Fibroblast of skin of abdomen (primary cell): Measurements from ENCODE around the gene SERPINB6.
"Not testable (repeated sequence)": the region's sequence is repeated elsewhere in the genome, so short reads cannot be mapped to it uniquely, and the experiment has no call there.

Source experiments
- DNase-seq: peaks from one replicate; pipeline ENCODE4 v3.0.0-alpha.2; 2013

Gene SERPINB6

GRCh38 chr6:2999618-3000557 lies 28.5 kb upstream of the SERPINB6 start, which contains the start of gene NQO2:
TSS of gene NQO2 (plus strand) at chr6:2999894. CDS start at chr6:3006553, 6,659 bp downstream.
- peak; percentile 81 for DNase-seq

GRCh38 chr6:2998998-2999617 lies 27.7 kb upstream of the SERPINB6 start:
- DNase-seq = peak; percentile 69

DNA sequence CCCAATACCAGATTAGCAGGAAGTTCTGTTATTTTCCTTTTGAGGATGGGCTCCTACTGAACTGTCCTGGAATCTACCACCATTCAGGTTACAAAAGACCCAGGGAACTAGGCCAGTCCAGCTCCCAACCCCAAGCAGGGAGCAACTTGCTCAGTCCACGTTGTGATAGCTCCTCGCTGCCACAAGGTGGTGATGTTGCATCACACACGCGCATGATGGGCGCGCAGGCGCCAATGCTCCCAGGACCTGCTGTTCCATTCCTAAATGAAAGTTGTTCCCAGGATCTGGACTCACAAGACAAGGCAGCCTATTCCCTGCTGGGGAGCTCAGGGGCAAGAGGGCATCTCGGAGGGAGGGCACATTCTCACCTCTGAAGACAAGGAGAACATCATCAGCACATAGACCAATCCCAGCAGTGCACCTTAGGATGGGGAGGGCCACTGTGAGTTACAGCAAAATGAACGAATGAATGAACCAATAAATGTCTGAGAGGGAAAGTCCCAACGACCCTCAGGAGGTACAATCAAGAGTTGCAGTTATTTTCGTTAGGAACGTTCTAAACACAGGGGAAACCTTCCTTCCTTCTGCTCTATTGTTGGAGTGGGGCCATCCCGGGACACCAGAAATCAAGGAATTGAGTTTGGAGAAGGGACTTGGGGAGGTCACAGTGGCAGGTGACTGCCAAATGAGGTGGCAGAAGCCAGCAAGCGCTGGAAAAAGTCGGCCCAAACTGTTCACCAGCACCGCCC lies 27.1 kb upstream of the SERPINB6 start:
- not testable (repeated sequence) for DNase-seq

GRCh38 chr6:2993755-2994317 lies 22.5 kb upstream of the SERPINB6 start:
- no peak for DNase-seq

DNA sequence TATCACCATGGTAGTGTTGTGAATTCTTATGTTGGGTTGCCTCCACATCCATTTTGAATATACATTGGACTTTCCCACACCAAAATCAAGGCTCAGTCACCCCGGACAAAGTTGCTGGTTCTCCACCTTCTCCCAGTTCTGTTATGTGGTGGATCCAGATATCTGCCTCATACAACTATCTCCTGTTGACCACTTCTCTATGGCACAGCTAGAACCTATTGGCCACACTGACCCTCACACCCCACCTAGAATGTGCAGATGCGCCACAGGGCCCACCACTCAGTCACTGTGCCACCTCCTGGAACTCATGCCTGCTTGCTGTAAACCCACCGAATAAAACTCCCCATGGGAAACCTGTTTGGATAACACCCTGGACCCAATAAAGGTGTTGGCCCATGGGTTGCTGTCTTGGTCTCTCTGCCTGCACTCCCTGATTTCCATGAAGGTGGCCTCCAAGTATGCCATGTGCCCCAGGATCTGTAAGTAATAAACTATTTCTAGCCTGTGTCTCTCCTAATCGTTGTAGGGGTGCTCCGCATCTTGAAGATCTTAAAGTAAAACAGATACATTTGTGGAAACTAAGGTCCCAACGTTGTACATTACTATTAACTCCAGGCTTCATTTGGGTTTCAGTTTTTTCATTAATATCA lies 21.1 kb upstream of the SERPINB6 start:
- no peak for DNase-seq

DNA sequence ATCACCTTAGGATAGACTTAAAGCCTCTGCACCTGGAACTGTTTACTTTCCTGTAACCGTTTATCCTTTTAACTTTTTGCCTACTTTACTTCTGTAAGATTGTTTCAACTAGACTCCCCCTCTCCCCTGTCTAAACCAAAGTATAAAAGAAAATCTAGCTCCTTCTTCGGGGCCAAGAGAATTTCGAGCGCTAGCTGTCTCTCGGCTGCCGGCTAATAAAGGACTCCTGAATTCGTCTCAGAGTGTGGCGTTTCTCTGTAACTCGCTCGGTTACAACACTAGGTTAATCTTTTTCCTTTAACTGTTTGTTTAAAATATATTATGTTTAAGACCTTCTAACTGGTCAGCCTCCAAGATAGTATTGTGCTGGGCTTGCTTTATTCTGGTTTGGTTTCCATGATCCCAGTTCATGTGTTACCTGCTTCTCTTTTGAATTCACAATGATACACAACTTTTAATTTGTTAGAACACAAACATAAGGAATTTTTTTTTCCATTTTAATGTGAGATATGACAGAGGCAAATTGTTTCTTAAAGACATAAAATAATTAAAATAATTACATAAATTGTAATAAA lies 19.7 kb upstream of the SERPINB6 start:
- no peak for DNase-seq

- no peak for DNase-seq
These were observed 19.0 kb upstream of the SERPINB6 start for GRCh38 chr6:2990248-2990931.

GRCh38 chr6:2989332-2990247 lies 18.2 kb upstream of the SERPINB6 start:
- peak; percentile 96 for DNase-seq

DNA sequence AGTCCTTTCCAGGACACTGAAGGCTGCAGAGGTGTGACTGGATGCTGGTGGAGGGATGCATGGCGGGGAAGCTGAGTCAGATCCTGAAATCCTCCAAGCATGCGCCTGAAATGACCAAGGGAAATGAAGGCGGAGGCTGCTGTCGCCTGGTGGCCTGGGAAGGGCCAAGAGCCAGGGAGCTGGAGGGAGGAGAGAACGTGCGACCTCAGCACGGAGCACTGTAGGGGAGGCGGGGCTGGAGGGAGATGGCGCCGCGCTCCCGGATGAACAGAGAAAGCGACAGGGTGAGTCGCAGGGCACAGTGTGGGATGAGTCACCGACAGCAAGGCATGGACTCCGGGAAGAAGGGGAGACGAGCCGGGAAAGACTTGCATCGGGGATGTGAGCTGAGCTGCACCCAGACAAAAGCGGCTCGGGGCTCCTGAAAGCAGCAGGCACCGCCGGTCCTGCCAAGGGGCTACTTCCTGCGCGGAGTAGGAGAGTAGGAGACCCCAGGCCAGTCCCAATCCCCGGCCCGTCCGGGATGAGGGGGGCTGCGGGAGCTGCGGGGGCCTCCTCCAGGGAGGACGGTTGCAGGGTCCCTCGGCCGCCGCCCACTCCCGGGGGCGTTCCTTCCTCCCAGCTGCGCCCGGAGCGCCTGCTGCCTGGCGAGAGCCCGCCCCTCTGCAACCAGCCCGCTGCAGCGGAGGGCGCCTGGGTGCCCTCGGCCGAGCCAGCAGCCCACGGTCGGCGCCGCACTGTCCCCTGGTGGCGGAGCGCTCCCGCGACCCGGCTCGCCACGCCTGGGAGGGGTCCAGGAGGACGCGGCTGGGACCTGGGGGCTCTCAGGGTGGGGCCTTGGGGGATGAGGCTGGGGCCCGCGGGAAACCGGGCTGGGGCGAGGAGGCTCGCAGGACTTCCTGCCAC lies 17.3 kb upstream of the SERPINB6 start:
- DNase-seq = peak; percentile 96

DNA sequence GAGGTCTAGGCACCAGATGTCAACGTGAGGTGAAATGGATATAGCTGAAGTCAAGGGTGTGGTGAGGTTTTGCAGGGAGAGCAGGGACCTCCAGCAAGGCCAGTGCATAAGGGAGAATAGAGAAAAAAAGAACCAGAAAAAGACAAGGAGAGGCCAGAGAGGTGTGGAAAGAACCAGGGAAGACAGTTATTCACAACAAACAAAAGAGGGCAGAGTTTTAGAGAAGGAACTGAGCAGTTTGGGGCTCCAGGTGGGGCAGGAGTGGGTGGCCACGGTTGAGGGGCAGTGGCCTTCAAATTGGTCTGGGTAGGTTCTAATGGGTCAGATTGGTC lies 16.7 kb upstream of the SERPINB6 start:
- no peak for DNase-seq

- DNase-seq = peak; percentile 97
These were observed 15.4 kb upstream of the SERPINB6 start for GRCh38 chr6:2986722-2987221.

GRCh38 chr6:2984738-2985406 lies 13.5 kb upstream of the SERPINB6 start:
- no peak for DNase-seq

DNA sequence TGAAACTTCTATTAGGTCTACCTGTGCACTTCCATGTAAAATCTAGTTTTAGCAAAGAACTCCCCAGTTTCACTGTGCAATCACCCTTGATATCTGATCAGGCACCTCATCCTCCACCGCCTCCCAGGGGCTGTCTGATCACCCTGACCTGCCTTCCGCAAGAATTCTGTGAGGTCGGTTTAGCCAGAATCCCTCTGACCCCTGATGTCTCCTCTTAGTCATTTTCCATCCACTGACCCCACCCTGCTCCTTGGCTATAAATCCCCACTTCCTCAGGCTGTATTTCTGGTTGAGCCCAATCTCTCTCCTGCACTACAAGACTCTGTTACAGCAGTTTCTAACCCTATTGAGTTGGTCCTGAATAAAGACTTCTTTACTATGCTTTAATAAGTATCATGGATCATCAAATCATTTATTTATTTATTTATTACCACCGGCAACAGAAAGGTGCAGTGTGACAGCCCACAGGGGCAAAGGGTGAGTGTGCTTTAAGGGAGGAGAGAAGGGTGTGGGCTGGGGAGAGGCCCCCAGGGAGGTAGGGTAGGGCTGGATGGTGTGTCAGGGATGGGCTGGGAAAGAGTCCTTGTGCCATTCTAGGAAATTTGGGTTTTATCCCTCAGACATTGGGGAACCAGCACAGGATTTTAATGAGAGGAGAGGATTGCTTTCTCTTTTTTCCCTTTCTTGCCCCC lies 11.2 kb upstream of the SERPINB6 start:
- DNase-seq = no peak

DNA sequence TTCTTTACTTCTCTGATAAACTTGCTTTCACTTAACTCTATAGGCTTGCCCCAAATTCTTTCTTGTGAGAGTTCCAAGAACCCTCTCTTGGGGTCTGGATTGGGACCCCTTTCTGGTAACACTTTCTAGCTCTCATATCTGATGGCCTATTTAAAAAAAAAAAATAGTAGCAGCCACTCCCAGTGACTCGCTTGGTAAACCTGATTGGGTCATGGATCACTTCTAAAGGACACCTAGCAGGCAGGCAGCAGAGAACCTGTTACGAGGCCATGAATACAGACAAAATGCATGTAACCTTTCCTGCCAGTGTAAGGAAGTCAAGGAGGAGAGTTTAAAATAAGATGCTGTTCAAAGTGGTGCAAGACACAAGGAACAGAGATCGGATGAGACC lies 9.1 kb upstream of the SERPINB6 start:
- DNase-seq = no peak

DNA sequence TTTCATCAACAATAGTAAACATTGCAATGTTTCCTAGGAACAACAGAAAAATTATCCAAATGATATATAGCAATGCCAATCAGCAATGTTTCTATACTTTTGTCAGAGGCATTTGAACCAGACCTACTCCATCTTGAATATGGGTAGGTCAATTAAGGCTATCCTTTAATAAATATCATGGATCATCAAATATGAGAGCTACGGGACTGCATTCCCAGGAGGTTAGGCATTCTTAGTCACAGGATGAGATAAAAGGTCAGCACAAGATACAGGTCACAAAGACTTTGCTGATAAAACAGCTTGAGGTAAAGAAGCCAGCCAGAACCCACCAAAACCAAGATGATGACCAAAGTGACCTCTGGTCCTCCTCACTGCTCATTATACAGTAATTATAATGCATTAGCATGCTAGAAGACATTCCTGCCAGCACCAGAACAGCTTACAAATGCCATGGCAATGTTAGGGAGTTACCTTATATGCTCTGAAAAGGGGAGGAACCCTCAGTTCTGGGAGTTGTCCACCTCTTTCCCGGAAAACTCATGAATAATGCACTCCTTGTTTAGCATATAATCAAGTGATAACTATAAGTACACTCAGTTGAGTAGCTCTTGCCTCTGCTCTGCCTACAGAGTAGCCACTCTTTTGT lies 8.6 kb upstream of the SERPINB6 start:
- DNase-seq = no peak

GRCh38 chr6:2978923-2979322 lies 7.6 kb upstream of the SERPINB6 start:
- DNase-seq = no peak
